Measurements from ENCODE around the gene SORCS2.

GRCh38 chr4:7672601-7673000 is 480.3 kb downstream of the SORCS2 start:
- TF ChIP-seq CTCF (IDR thresholded peaks at IDR 0.05) (no peak), POLR2AphosphoS5 (IDR thresholded peaks at IDR 0.05) (no peak)

All from prostate gland (tissue), 2 donors.